ENCODE results near the gene TMEM145.

- no peak for TF ChIP-seq CTCF (IDR thresholded peaks at IDR 0.05; ENCODE audit: poor library complexity, severe bottlenecking)
- no peak for TF ChIP-seq EZH2 (IDR thresholded peaks at IDR 0.05; ENCODE audit: borderline replicate concordance, insufficient read depth, low read length, poor library complexity, severe bottlenecking)
These were observed 40.6 kb upstream of the TMEM145 start for GRCh38 chr19:42272535-42272897.
